ENCODE measurements around the gene PVR.

GRCh38 chr19:44605547-44605946 lies 38.2 kb upstream of the PVR start:
- TF ChIP-seq CTCF (IDR thresholded peaks at IDR 0.05; ENCODE audit: low read depth, low read length, poor library complexity, severe bottlenecking) (no peak), EZH2phosphoT487 (IDR thresholded peaks at IDR 0.05; ENCODE audit: borderline replicate concordance, low read length) (no peak)

Data from DOHH2 (cell line).